GM21360 (cell line): Measurements from ENCODE around the gene TRIP4.
"Not testable (repeated sequence)": the region's sequence is repeated elsewhere in the genome, so short reads cannot be mapped to it uniquely, and the experiment has no call there.

Experiments used
- ATAC-seq: cut with Tn5 transposase; IDR thresholded peaks from one replicate; pipeline ENCODE4 v1.9.1; 2021; ENCODE audit warnings: mild to moderate bottlenecking, moderate library complexity; ENCODE audit not compliant: unreplicated experiment

The TRIP4 gene

GRCh38 chr15:64380130-64380870 lies 7.3 kb upstream of the TRIP4 start:
- ATAC-seq: not testable (repeated sequence)

- ATAC-seq: peak; percentile 95
Measured at GRCh38 chr15:64381000-64381751, 6.5 kb upstream of the TRIP4 start, which contains the start of gene PCLAF. PCLAF (minus strand) TSS chr15:64381441; CDS start chr15:64381371, 70 bp downstream.

GRCh38 chr15:64383760-64384159 lies 3.9 kb upstream of the TRIP4 start:
- ATAC-seq: no peak

GRCh38 chr15:64386291-64386690 lies 1.3 kb upstream of the TRIP4 start:
- ATAC-seq: no peak

- ATAC-seq: no peak
Measured at GRCh38 chr15:64389036-64389435, 1.4 kb downstream of the TRIP4 start.

GRCh38 chr15:64392471-64392870 lies 4.8 kb downstream of the TRIP4 start:
- not testable (repeated sequence) for ATAC-seq

GRCh38 chr15:64396789-64397188 lies 9.2 kb downstream of the TRIP4 start:
- no peak for ATAC-seq

GRCh38 chr15:64398575-64398974 lies 10.9 kb downstream of the TRIP4 start:
- ATAC-seq: no peak

- ATAC-seq: no peak
Measured at GRCh38 chr15:64400583-64400982, 12.9 kb downstream of the TRIP4 start.

- no peak for ATAC-seq
Measured at GRCh38 chr15:64412216-64412615, 24.6 kb downstream of the TRIP4 start.

GRCh38 chr15:64422697-64423096 lies 35.1 kb downstream of the TRIP4 start:
- no peak for ATAC-seq

- ATAC-seq: no peak
Measured at GRCh38 chr15:64423970-64424369, 36.3 kb downstream of the TRIP4 start.

GRCh38 chr15:64425221-64425620 lies 37.6 kb downstream of the TRIP4 start:
- ATAC-seq: no peak

- no peak for ATAC-seq
Measured at GRCh38 chr15:64426845-64427465, 39.3 kb downstream of the TRIP4 start.

- no peak for ATAC-seq
Measured at GRCh38 chr15:64429448-64429847, 41.8 kb downstream of the TRIP4 start.

GRCh38 chr15:64430000-64430735 lies 42.5 kb downstream of the TRIP4 start:
- ATAC-seq: no peak

GRCh38 chr15:64437982-64438381 lies 50.3 kb downstream of the TRIP4 start:
- ATAC-seq: no peak

GRCh38 chr15:64438653-64439447 lies 51.2 kb downstream of the TRIP4 start:
- ATAC-seq: no peak

GRCh38 chr15:64441852-64442251 lies 54.2 kb downstream of the TRIP4 start:
- no peak for ATAC-seq

- no peak for ATAC-seq
Measured at GRCh38 chr15:64443016-64443415, 55.4 kb downstream of the TRIP4 start.
